ENCODE results near the gene DIABLO. TPM values are rescaled to one million over a fixed set of nuclear protein-coding genes. Genes with fewer than 3 reads are reported as not detected.
A peak's percentile ranks its signal among the peaks of the same experiment; 100 is the strongest.

The DIABLO gene
- total and polyA plus RNA-seq, 9 of the 15 experiments (the other 6 are each of a cell fraction or from before 2014, with no cell fraction given), result 37.3 to 101 (median 80.1) TPM

GRCh38 chr12:122216445-122216844 is 9.4 kb downstream of the DIABLO start (continued):
- no peak for TF ChIP-seq HCFC1 (IDR thresholded peaks at IDR 0.05; ENCODE audit: low read depth, low read length)

GRCh38 chr12:122215771-122216170 is 10.1 kb downstream of the DIABLO start:
- no peaks in the 10 kb centered on the region for H3K27me3 ChIP-seq (ENCODE audit: control insufficient read depth in 2 of 2, insufficient read depth in 2 of 2, low read length in 2 of 2)
- 95% methylated on average over 5 of the region's 5 CpGs for WGBS (ENCODE audit: insufficient coverage, low coverage, missing lambda C conversion rate)
- peaks cover 88% of the 10 kb centered on the region for H3K36me3 ChIP-seq (ENCODE audit: control insufficient read depth, insufficient read depth, low read length)
- no peaks in the 10 kb centered on the region for H3K9me3 ChIP-seq (replicated peaks; ENCODE audit: control insufficient read depth, insufficient read depth, low read depth, low read length)
- TF ChIP-seq BRD4 (IDR thresholded peaks at IDR 0.05) (no peak), ZNF316 (IDR thresholded peaks at IDR 0.05) (peak; percentile 50), MAFG (tag; conservative IDR thresholded peaks at IDR 0.05) (peak; percentile 14; the same call in 1 of the 2 replicates)
- no peak overlapping the region for H3K4me2 ChIP-seq (ENCODE audit: insufficient read depth, low read length)
- intact Hi-C loops (cut with micrococcal nuclease) (no loop called here), in situ Hi-C loops (cut with MboI) (no loop called here)
- H3K4me3 ChIP-seq, result no peak overlapping the region
- H3K27ac ChIP-seq (ENCODE audit: extremely low read depth, low read depth, low read length), result no peak overlapping the region
- no peak overlapping the region for H2AFZ ChIP-seq (ENCODE audit: low read depth, low read length)
- CTCF ChIA-PET (ENCODE audit: low intra/inter-chr PET ratio), result no interaction called here
- H4K20me1 ChIP-seq (replicated peaks; ENCODE audit: control insufficient read depth, insufficient read depth, low read length), result no peaks in the 10 kb centered on the region
- POLR2A ChIA-PET, result interaction anchor here (0.9 to 2.4 kb wide), 3 partner anchors 9 to 12 kb away, joined by 3 to 8 read pairs (median 3); partner anchors contain the start of genes B3GNT4 and DIABLO
- FAIRE-seq (no peak), DNase-seq (ENCODE audit: extremely low read depth in 1 of 4, low spot score in 3 of 4) (no peak), ATAC-seq (no peak)
- H3K79me2 ChIP-seq (ENCODE audit: control insufficient read depth, insufficient read depth, low read length), result peaks cover 11% of the 10 kb centered on the region
- no peak overlapping the region for H3K9ac ChIP-seq (ENCODE audit: insufficient read depth in 1 of 2, low read depth in 2 of 2, low read length in 2 of 2)
- no peaks in the 10 kb centered on the region for H3K4me1 ChIP-seq (replicated peaks in 1 of 2; ENCODE audit: control insufficient read depth in 2 of 2, insufficient read depth in 2 of 2, low read length in 2 of 2)
- no TSS peak for BruUV-seq (replicated peaks)
- H3K9me1 ChIP-seq (ENCODE audit: control insufficient read depth, insufficient read depth, low read length), result no peaks in the 10 kb centered on the region
